ENCODE results near the gene SMURF2.

DNA sequence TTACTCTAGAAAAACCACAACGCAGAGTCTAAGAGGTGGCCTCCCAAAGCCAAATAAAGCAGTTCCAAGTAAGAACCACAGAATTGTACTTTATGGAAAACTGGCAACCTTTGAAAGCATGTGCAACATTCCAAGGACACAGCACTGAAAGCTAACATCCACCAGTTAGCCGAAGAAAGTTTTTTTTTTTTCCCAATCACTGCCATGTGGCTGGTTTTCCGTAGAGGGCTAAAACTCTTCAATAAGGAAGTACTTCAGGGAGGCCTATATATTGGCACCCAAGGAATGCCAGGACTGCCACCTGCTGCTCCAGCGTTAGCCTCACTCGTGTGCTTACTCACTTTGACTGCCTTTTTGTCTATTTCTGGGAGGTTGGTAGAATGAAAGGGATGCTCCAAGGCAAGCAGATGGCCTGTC is 130.1 kb downstream of the SMURF2 start:
- TF ChIP-seq NFRKB (IDR thresholded peaks at IDR 0.05) (no peak), FOXK2 (IDR thresholded peaks at IDR 0.05) (no peak), HDGF (IDR thresholded peaks at IDR 0.05; ENCODE audit: borderline replicate concordance) (no peak), SP1 (IDR thresholded peaks at IDR 0.05) (no peak), FOXA1 (IDR thresholded peaks at IDR 0.05) (no peak)
